Liver (tissue), 3 donors: ENCODE results near the gene MAPK1.

Source experiments
- EGR1 ChIP-seq, 2 donors: IDR thresholded peaks; 2 replicates each; pipeline ENCODE4 v1.6.1; 2016 to 2018; ENCODE audit warnings: antibody characterized with exemption in 2 of 2, low read depth in 2 of 2
- FOXA1 ChIP-seq: IDR thresholded peaks from 2 replicates; pipeline ENCODE4 v1.6.1; 2016; ENCODE audit warnings: antibody characterized with exemption
- GABPA ChIP-seq, 2 donors: IDR thresholded peaks in 1 of 2; conservative IDR thresholded peaks in 1 of 2; 2 replicates each; pipeline ENCODE4 v1.6.1; 2016; ENCODE audit warnings: antibody characterized with exemption in 2 of 2, mild to moderate bottlenecking in 1 of 2, moderate library complexity in 1 of 2
- JUND ChIP-seq, 2 donors: IDR thresholded peaks; 2 replicates each; pipeline ENCODE4 v1.6.1; 2016; ENCODE audit warnings: antibody characterized with exemption in 2 of 2
- TAF1 ChIP-seq: conservative IDR thresholded peaks from 2 replicates; pipeline ENCODE4 v1.6.1; 2016; ENCODE audit warnings: antibody characterized with exemption, mild to moderate bottlenecking
- TF ChIP-seq, protein P1 (sequence below): fragments of 150-350 bp; IDR thresholded peaks from 2 replicates; pipeline ENCODE4 v1.5.1; 2017; ENCODE audit warnings: improper control_type of control experiment, low read depth, low read length; ENCODE audit not compliant: missing input control
- TF ChIP-seq, protein P2 (sequence below): IDR thresholded peaks from 2 replicates; pipeline ENCODE4 v1.6.1; 2016; ENCODE audit warnings: antibody characterized with exemption, mild to moderate bottlenecking
- TF ChIP-seq, protein P3 (sequence below): IDR thresholded peaks from 2 replicates; pipeline ENCODE4 v1.6.1; 2016; ENCODE audit warnings: antibody characterized with exemption
- TF ChIP-seq, protein P4 (sequence below): IDR thresholded peaks from 2 replicates; pipeline ENCODE4 v1.6.1; 2016; ENCODE audit warnings: antibody characterized with exemption
- donor health status: healthy.
- donor health status: healthy.

DNA sequence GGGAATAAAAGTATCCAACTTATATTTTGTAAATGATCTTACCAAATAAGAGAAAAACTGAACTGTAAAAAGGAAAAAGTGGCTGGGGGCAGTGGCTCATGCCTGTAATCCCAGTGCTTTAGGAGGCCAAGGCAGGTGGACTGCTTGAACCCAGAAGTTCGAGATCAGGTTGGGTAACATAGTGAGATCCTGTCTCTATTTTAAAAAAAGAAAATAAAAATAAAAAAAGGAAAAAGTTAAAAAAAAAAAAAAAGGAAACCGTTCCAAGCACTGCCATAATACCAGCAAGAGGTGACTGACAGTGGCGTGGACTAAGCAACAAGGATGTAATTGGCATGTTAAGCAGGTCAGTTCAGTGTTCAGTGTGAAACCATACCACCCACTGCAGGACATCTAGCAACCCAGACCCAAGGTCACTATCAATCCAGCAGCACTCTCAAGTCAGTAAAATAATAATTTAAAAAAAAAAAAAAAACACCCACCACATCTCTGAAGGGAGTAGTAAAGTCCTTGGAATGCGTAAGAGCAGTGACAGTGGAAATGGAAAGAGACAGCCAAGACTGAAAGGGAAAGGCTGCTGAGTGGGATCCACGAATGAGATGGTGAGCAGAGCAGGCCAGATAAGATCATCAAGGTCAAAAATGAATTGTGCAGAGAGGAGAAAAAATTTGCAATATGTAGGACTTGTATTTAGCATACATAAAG, 43.6 kb downstream of the MAPK1 start:
- TF ChIP-seq, protein P1, sequence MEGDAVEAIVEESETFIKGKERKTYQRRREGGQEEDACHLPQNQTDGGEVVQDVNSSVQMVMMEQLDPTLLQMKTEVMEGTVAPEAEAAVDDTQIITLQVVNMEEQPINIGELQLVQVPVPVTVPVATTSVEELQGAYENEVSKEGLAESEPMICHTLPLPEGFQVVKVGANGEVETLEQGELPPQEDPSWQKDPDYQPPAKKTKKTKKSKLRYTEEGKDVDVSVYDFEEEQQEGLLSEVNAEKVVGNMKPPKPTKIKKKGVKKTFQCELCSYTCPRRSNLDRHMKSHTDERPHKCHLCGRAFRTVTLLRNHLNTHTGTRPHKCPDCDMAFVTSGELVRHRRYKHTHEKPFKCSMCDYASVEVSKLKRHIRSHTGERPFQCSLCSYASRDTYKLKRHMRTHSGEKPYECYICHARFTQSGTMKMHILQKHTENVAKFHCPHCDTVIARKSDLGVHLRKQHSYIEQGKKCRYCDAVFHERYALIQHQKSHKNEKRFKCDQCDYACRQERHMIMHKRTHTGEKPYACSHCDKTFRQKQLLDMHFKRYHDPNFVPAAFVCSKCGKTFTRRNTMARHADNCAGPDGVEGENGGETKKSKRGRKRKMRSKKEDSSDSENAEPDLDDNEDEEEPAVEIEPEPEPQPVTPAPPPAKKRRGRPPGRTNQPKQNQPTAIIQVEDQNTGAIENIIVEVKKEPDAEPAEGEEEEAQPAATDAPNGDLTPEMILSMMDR, result no peak
- no peak for TF ChIP-seq JUND (IDR thresholded peaks at IDR 0.05)
- no peak for TF ChIP-seq EGR1 (IDR thresholded peaks at IDR 0.05; ENCODE audit: low read depth in 2 of 2)
- TF ChIP-seq, protein P2, sequence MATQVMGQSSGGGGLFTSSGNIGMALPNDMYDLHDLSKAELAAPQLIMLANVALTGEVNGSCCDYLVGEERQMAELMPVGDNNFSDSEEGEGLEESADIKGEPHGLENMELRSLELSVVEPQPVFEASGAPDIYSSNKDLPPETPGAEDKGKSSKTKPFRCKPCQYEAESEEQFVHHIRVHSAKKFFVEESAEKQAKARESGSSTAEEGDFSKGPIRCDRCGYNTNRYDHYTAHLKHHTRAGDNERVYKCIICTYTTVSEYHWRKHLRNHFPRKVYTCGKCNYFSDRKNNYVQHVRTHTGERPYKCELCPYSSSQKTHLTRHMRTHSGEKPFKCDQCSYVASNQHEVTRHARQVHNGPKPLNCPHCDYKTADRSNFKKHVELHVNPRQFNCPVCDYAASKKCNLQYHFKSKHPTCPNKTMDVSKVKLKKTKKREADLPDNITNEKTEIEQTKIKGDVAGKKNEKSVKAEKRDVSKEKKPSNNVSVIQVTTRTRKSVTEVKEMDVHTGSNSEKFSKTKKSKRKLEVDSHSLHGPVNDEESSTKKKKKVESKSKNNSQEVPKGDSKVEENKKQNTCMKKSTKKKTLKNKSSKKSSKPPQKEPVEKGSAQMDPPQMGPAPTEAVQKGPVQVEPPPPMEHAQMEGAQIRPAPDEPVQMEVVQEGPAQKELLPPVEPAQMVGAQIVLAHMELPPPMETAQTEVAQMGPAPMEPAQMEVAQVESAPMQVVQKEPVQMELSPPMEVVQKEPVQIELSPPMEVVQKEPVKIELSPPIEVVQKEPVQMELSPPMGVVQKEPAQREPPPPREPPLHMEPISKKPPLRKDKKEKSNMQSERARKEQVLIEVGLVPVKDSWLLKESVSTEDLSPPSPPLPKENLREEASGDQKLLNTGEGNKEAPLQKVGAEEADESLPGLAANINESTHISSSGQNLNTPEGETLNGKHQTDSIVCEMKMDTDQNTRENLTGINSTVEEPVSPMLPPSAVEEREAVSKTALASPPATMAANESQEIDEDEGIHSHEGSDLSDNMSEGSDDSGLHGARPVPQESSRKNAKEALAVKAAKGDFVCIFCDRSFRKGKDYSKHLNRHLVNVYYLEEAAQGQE, result no peak
- no peak for TF ChIP-seq FOXA1
- TF ChIP-seq, protein P3, sequence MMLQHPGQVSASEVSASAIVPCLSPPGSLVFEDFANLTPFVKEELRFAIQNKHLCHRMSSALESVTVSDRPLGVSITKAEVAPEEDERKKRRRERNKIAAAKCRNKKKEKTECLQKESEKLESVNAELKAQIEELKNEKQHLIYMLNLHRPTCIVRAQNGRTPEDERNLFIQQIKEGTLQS, result no peak
- no peak for TF ChIP-seq TAF1
- TF ChIP-seq, protein P4, sequence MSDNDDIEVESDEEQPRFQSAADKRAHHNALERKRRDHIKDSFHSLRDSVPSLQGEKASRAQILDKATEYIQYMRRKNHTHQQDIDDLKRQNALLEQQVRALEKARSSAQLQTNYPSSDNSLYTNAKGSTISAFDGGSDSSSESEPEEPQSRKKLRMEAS, result no peak
- TF ChIP-seq GABPA (IDR thresholded peaks at IDR 0.05 in 1 of 2, conservative IDR thresholded peaks at IDR 0.05 in 1 of 2), result no peak
